ENCODE data around the gene COA8. TPM values are rescaled to one million over a fixed set of nuclear protein-coding genes. Genes with fewer than 3 reads are reported as not detected.

The COA8 gene
- total and polyA plus RNA-seq, 3 donors from 2014 or later: 28.9 to 152 (median 68.7) TPM

DNA sequence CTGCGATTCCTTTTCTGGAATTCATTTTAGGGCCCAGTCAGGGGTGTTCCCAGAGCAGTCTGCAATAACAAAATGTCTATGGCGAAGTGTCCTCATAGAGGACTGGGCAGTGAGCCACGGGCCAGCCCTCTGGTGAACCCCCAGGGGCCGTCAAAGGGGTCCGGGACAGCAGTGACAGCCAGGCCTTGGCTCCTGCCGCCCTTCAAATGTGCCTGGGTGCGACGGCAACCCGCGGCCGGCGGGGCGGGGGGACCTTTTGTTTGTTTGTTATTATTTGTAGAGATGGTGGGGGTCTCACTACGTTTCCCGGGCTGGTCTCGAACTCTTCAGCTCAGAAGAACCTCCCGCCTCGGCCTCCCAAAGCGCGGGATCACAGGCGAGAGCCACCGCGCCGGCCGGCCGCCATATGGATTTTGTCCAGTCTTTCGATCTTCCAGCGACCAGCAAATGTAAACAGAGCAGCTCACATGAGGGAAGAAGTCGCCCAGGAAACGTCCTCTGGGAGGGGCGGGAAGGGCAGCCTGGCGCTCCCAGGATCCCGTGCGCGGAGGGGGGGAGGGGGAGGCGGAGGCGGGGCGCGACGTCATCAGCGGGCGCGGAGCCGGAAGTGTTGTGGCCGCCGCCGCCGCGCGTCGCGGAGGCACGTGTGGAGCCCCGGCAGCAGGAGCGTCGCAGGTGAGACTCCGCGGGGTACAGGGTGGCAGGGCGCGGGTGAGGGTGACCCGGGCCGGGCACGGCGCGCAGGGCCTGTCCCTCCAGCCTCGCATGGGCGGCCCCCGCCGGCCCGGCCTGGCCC lies 34.0 kb upstream of the COA8 start, which contains the start of gene TRMT61A:
Gene TRMT61A, plus strand, starts transcription at position 610 of the 796 bp plus-strand sequence. CDS start 783 bp downstream, outside the sequence.
- DNase-seq: peak; percentile 92
- 0 to 1% methylated on average over 10 to 56 of the region's 70 CpGs for WGBS, 2 donors
- no peaks in the 10 kb centered on the region for H3K9me3 ChIP-seq
- intact Hi-C loops (cut with DNase I; ENCODE audit: low total_unique reads): no loop called here
- H3K27ac ChIP-seq: peak within 1 kb of the TSS; percentile 71 to 97
- TF ChIP-seq, protein P1, sequence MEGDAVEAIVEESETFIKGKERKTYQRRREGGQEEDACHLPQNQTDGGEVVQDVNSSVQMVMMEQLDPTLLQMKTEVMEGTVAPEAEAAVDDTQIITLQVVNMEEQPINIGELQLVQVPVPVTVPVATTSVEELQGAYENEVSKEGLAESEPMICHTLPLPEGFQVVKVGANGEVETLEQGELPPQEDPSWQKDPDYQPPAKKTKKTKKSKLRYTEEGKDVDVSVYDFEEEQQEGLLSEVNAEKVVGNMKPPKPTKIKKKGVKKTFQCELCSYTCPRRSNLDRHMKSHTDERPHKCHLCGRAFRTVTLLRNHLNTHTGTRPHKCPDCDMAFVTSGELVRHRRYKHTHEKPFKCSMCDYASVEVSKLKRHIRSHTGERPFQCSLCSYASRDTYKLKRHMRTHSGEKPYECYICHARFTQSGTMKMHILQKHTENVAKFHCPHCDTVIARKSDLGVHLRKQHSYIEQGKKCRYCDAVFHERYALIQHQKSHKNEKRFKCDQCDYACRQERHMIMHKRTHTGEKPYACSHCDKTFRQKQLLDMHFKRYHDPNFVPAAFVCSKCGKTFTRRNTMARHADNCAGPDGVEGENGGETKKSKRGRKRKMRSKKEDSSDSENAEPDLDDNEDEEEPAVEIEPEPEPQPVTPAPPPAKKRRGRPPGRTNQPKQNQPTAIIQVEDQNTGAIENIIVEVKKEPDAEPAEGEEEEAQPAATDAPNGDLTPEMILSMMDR (IDR thresholded peaks at IDR 0.05): no peak
- no peak for TF ChIP-seq POLR2A (IDR thresholded peaks at IDR 0.05)
- no peaks in the 10 kb centered on the region for H3K36me3 ChIP-seq (ENCODE audit: low read depth, missing control alignments)
- peak within 1 kb of the TSS; percentile 80 to 88 for H3K4me3 ChIP-seq
- peaks cover 59% of the 10 kb centered on the region for H3K4me1 ChIP-seq
- H3K27me3 ChIP-seq: no peaks in the 10 kb centered on the region

DNA sequence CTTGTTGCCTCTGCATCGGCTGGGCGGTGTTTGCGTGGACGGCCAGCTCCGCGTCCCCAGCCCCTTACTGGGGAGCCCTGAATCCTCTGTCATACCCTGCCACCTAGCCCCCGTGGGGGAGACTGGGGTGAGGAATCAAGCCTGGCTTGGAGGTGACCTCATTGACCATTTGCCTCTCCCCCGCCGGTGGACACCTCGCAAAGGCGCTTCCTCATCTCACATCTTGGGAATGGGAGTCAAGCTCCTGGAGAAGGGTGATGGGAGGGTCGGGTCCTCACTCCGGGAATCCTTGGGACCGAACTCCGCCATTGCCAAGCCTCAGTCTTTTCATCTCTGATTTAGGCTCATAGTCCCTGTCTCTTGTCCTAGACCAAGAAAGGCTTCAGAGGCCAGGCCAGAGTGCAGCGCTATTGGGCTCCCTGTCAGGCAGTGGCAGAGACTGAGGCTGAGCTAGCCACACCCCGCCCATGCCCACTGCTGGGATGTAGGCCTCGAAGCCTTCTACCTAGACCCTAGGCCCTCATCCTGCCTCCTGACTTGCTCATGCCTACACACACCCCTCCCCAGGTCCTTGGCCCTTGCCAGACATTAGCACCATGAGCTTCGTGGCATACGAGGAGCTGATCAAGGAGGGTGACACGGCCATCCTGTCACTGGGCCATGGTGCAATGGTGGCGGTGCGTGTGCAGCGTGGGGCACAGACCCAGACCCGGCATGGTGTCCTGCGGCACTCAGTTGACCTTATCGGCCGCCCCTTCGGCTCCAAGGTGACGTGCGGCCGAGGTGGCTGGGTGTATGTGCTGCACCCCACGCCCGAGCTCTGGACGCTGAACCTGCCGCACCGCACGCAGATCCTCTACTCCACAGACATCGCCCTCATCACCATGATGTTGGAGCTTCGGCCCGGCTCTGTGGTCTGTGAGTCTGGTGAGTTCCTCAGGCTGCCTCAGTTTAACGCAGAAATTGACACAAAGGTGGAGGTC lies 33.1 kb upstream of the COA8 start:
- Histone ChIP-seq H3K27ac (peak overlapping the region in 1 of 2 donors; percentile 97), H3K27me3 (no peaks in the 10 kb centered on the region), H3K9me3 (no peaks in the 10 kb centered on the region), H3K36me3 (ENCODE audit: low read depth, missing control alignments) (no peaks in the 10 kb centered on the region), H3K4me3 (peak overlapping the region; percentile 80 to 88), H3K4me1 (peaks cover 65% of the 10 kb centered on the region)
- intact Hi-C loops (cut with DNase I; ENCODE audit: low total_unique reads): no loop called here
- no peak for TF ChIP-seq POLR2A (IDR thresholded peaks at IDR 0.05)
- TF ChIP-seq, protein P1 (IDR thresholded peaks at IDR 0.05): no peak
- DNase-seq: no peak
- WGBS, 2 donors: 39 to 41% methylated on average over 9 to 42 of the region's 42 CpGs

DNA sequence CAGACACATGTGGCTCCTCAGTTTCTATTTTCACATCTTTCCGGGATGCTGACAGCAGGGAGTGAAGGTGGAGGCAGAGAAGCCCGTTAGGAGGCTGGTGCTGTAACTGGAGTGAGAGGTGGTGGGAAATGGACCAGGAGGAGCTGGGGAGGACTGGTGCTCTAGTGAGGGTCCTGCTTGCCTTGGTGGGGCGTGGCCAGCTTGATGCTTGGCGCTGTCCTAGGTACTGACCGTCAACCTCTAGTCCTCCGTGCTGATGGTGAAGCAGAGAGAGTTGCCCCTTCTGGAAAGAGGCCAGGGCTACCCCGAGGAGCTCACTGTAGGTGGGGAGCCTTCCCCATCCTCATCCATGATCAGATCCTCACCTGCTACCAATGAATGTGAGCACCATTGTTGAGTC lies 32.4 kb upstream of the COA8 start:
- no peak for TF ChIP-seq POLR2A (IDR thresholded peaks at IDR 0.05)
- TF ChIP-seq, protein P1 (IDR thresholded peaks at IDR 0.05): no peak
- no peak overlapping the region for H3K4me3 ChIP-seq
- DNase-seq: no peak
- H3K9me3 ChIP-seq: no peaks in the 10 kb centered on the region
- H3K27ac ChIP-seq: no peak overlapping the region
- intact Hi-C loops (cut with DNase I; ENCODE audit: low total_unique reads): no loop called here
- no peaks in the 10 kb centered on the region for H3K36me3 ChIP-seq (ENCODE audit: low read depth, missing control alignments)
- H3K27me3 ChIP-seq: no peaks in the 10 kb centered on the region
- peaks cover 67% of the 10 kb centered on the region for H3K4me1 ChIP-seq
- 32 to 34% methylated on average over 6 to 7 of the region's 7 CpGs for WGBS, 2 donors

DNA sequence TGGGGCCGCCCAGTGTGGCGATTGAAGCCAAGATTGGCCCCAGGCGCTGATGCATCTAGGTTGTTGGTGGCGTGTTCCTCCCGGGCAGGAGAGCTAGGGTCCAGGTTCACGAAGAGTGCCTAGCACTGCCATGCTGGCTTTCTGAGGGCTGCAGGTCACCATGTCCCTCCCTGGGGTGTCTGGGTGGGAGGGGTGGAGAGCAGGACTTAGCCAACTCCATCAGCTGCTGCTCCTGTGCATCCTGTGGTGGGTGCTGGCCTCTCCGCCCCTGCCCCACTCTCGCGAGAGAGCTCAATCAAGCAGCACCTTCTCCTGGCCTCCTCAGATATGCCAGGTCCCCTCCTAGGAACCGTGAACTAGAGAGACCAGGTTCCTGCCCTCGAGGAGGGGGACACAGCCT lies 31.9 kb upstream of the COA8 start:
- TF ChIP-seq, protein P1 (IDR thresholded peaks at IDR 0.05): no peak
- TF ChIP-seq POLR2A (IDR thresholded peaks at IDR 0.05): no peak
- H3K36me3 ChIP-seq (ENCODE audit: low read depth, missing control alignments): no peaks in the 10 kb centered on the region
- no peaks in the 10 kb centered on the region for H3K9me3 ChIP-seq
- H3K27ac ChIP-seq: no peak overlapping the region
- no peak for DNase-seq
- H3K27me3 ChIP-seq: no peaks in the 10 kb centered on the region
- H3K4me3 ChIP-seq: no peak overlapping the region
- peaks cover 66% of the 10 kb centered on the region for H3K4me1 ChIP-seq
- WGBS, 2 donors: 86 to 88% methylated on average over 2 to 11 of the region's 11 CpGs
- intact Hi-C loops (cut with DNase I; ENCODE audit: low total_unique reads): no loop called here

All from testis (tissue), 3 donors.